Caco-2 (cell line): ENCODE results near the gene ECT2. TPM values are rescaled to one million over a fixed set of nuclear protein-coding genes. Genes with fewer than 3 reads are reported as not detected.

Source experiments
- Bru-seq: library from RNA; stranded (reverse); fragments of 400-500 nt; gene quantifications from one replicate; lab custom pipeline; 2021; lab: Mats Ljungman, UMichigan
- BruChase-seq, 2 experiments: library from RNA; stranded (reverse); fragments of 400-500 nt; gene quantifications; one replicate each; lab custom pipeline; 2021; lab: Mats Ljungman, UMichigan
- BruUV-seq: library from RNA; stranded (reverse); fragments of 400-500 nt; replicated peaks from 2 replicates; lab custom pipeline; 2021; lab: Mats Ljungman, UMichigan
- CTCF ChIA-PET: fragments of 300-600 bp; sonication (Branson Sonifier 250); formaldehyde crosslinking; loops from one replicate; lab custom pipeline; 2022; ENCODE audit warnings: antibody characterized with exemption; lab: Charles Lee
- POLR2A ChIA-PET: fragments of 300-600 bp; sonication (Branson Sonifier 250); formaldehyde crosslinking; loops from one replicate; lab custom pipeline; 2022; ENCODE audit warnings: antibody characterized with exemption; lab: Charles Lee
- DNase-seq, 2 experiments: peaks; one replicate each; pipeline versions ENCODE4 v3.0.0 to v3.0.0-alpha.2; 2020 to 2022
- H3K27me3 ChIP-seq: replicated peaks from 2 replicates; pipeline ENCODE4 v1.6.0; 2011; ENCODE audit warnings: low read length; ENCODE audit not compliant: control insufficient read depth, insufficient read depth
- H3K36me3 ChIP-seq: 2 replicates; pipeline ENCODE4 v1.5.1; 2011; ENCODE audit warnings: low read length; ENCODE audit not compliant: control insufficient read depth, insufficient read depth
- H3K4me1 ChIP-seq: fragments of 250-450 bp; sonication (Bioruptor Pico); 2 replicates; pipeline ENCODE4 v1.5.1; 2020; ENCODE audit warnings: mild to moderate bottlenecking
- H3K4me3 ChIP-seq: 2 replicates; pipeline ENCODE4 v1.5.1; 2011; ENCODE audit warnings: low read depth, mild to moderate bottlenecking, control low read depth, low read length
- H3K9me3 ChIP-seq: fragments of 250-450 bp; sonication (Bioruptor Pico); 2 replicates; pipeline ENCODE4 v1.5.1; 2020; ENCODE audit warnings: mild to moderate bottlenecking, moderate library complexity
- H3K27ac Mint-ChIP-seq: one replicate; pipeline ENCODE4 v1.8.0; 2022; ENCODE audit warnings: mixed read lengths; ENCODE audit not compliant: unreplicated experiment
- H3K27me3 Mint-ChIP-seq: one replicate; pipeline ENCODE4 v1.8.0; 2022; ENCODE audit warnings: mixed read lengths; ENCODE audit not compliant: insufficient read depth, unreplicated experiment
- H3K36me3 Mint-ChIP-seq: one replicate; pipeline ENCODE4 v1.8.0; 2022; ENCODE audit warnings: mild to moderate bottlenecking, mixed read lengths; ENCODE audit not compliant: insufficient read depth, unreplicated experiment
- H3K4me1 Mint-ChIP-seq: one replicate; pipeline ENCODE4 v1.8.0; 2022; ENCODE audit warnings: low read depth, mixed read lengths; ENCODE audit not compliant: unreplicated experiment
- H3K4me3 Mint-ChIP-seq: one replicate; pipeline ENCODE4 v1.8.0; 2022; ENCODE audit warnings: mild to moderate bottlenecking, moderate library complexity, mixed read lengths; ENCODE audit not compliant: unreplicated experiment
- H3K9me3 Mint-ChIP-seq: one replicate; pipeline ENCODE4 v1.8.0; 2022; ENCODE audit warnings: mixed read lengths; ENCODE audit not compliant: unreplicated experiment
- CTCF ChIP-seq, 2 experiments: fragments of 200-600 bp in 1 of 2; IDR thresholded peaks; 1 replicate in 1 of 2; 2 replicates in 1 of 2; pipeline versions ENCODE4 v1.5.1 to v1.8.0; 2011 to 2022; ENCODE audit warnings: antibody characterized with exemption in 1 of 2, control low read depth in 1 of 2, inconsistent platforms in 1 of 2, low read depth in 1 of 2, low read length in 1 of 2, mild to moderate bottlenecking in 1 of 2, moderate library complexity in 1 of 2; ENCODE audit not compliant: insufficient read depth in 1 of 2, severe bottlenecking in 1 of 2, unreplicated experiment in 1 of 2
- intact Hi-C: fragments of 100-400 bp; cut with micrococcal nuclease; formaldehyde crosslinking; loops from one replicate; pipeline ENCODE4 v1.10.0; 2022; ENCODE audit not compliant: unreplicated experiment
- long read RNA-seq: library from polyadenylated mRNA; stranded (forward); transcript quantifications from one replicate; pipeline ENCODE4 v2.0.0, GENCODE V29; 2022
- total RNA-seq: library from RNA; stranded (reverse); gene quantifications from 2 replicates; pipeline ENCODE4 v1.2.3, GENCODE V29; 2022

Gene ECT2
- 66.6 and 68.0 TPM in 2 replicates for total RNA-seq
- Bru-seq, nascent RNA, result percentile 93 among the genes with signal in this experiment
- BruChase-seq, experiment 1, labeled RNA remaining after a 2-hour chase, result percentile 92 among the genes with signal in this experiment
- BruChase-seq, experiment 2, labeled RNA remaining after a 6-hour chase, result percentile 91 among the genes with signal in this experiment
- long read RNA-seq, full-length matches to known transcripts, result 62 of 94 reads
- long read RNA-seq, partial matches to known transcripts, result 4 of 94 reads
- long read RNA-seq, other reads (novel, unspliced or antisense), result 28 of 94 reads

GRCh38 chr3:172750368-172751174 lies at the start of gene ECT2:
Gene ECT2 (plus strand): TSS chr3:172750726. CDS start chr3:172754531, 3,805 bp downstream.
- Mint-ChIP-seq H3K9me3 (no peaks in the 10 kb centered on the region), H3K4me3 (peak within 1 kb of the TSS; percentile 79), H3K27ac (peak within 1 kb of the TSS; percentile 96), H3K4me1 (peaks cover 33% of the 10 kb centered on the region), H3K36me3 (peaks cover 37% of the 10 kb centered on the region), H3K27me3 (no peaks in the 10 kb centered on the region)
- H3K4me1 ChIP-seq, result peaks cover 25% of the 10 kb centered on the region
- ChIA-PET CTCF (interaction anchor here (0.6 to 1.4 kb wide), 15 partner anchors 24 to 1418 kb away, joined by 3 to 23 read pairs (median 4); partner anchors contain the start of gene NCEH1), POLR2A (interaction anchor here (0.5 to 1.9 kb wide), 12 partner anchors 9 to 310 kb away, joined by 3 to 17 read pairs (median 4); partner anchors contain the start of gene NCEH1)
- H3K9me3 ChIP-seq, result no peaks in the 10 kb centered on the region
- no peaks in the 10 kb centered on the region; the same call in 1 of the 2 replicates for H3K36me3 ChIP-seq
- intact Hi-C loops, result loop anchor here (1.0 kb wide), 3 partner anchors 39 to 77 kb away; partner anchors contain the start of gene NCEH1
- H3K4me3 ChIP-seq, result peak within 1 kb of the TSS; percentile 71
- H3K27me3 ChIP-seq, result no peaks in the 10 kb centered on the region
- TSS peak; percentile 68 for BruUV-seq
- peak; percentile 50 to 75 for TF ChIP-seq CTCF (IDR thresholded peaks at IDR 0.05; ENCODE audit: insufficient read depth in 1 of 2, low read depth in 1 of 2, low read length in 1 of 2, severe bottlenecking in 1 of 2, unreplicated experiment in 1 of 2)
- peak; percentile 97 to 99 for DNase-seq

- Mint-ChIP-seq H3K27me3 (no peaks in the 10 kb centered on the region), H3K4me1 (peaks cover 23% of the 10 kb centered on the region), H3K27ac (peak overlapping the region; percentile 7), H3K4me3 (no peak overlapping the region), H3K36me3 (no peaks in the 10 kb centered on the region), H3K9me3 (no peaks in the 10 kb centered on the region)
- ChIA-PET POLR2A (interaction anchor here (0.6 kb wide), 1 partner anchor 1051 kb away, joined by 3 read pairs; no protein-coding TSS in a partner anchor), CTCF (interaction anchor here (1.6 to 1.8 kb wide), 2 partner anchors 28 to 48 kb away, joined by 4 to 6 read pairs; no protein-coding TSS in a partner anchor)
- peaks cover 24% of the 10 kb centered on the region for H3K4me1 ChIP-seq
- H3K36me3 ChIP-seq, result no peaks in the 10 kb centered on the region
- H3K27me3 ChIP-seq, result no peaks in the 10 kb centered on the region
- no peak overlapping the region for H3K4me3 ChIP-seq
- no peak for TF ChIP-seq CTCF (IDR thresholded peaks at IDR 0.05; ENCODE audit: insufficient read depth in 1 of 2, low read depth in 1 of 2, low read length in 1 of 2, severe bottlenecking in 1 of 2, unreplicated experiment in 1 of 2)
- no peak for DNase-seq
- BruUV-seq, result no TSS peak
- H3K9me3 ChIP-seq, result no peaks in the 10 kb centered on the region
- intact Hi-C loops, result loop anchor here (1.0 kb wide), 1 partner anchor 9 kb away; no protein-coding TSS in a partner anchor
Measured at GRCh38 chr3:172700936-172701455, 49.5 kb upstream of the ECT2 start.
